Measurements from ENCODE around the gene ZBTB24. TPM values are rescaled to one million over a fixed set of nuclear protein-coding genes. Genes with fewer than 3 reads are reported as not detected.
A peak's percentile ranks its signal among the peaks of the same experiment; 100 is the strongest.

ZBTB24 gene
- total and polyA plus RNA-seq, 2 experiments from 2014 or later, result 3.8 to 6.9 TPM

- TF ChIP-seq EZH2 (IDR thresholded peaks at IDR 0.05; ENCODE audit: borderline replicate concordance) (no peak), CTCF (IDR thresholded peaks at IDR 0.05; ENCODE audit: poor library complexity) (no peak), EZH2phosphoT487 (IDR thresholded peaks at IDR 0.05; ENCODE audit: low read depth, severe bottlenecking, unreplicated experiment) (no peak)
- H2AFZ ChIP-seq, result no peak overlapping the region
- H3K79me2 ChIP-seq, result peaks cover 6% of the 10 kb centered on the region
- H3K4me3 ChIP-seq, result no peak overlapping the region
- 93% methylated on average over 27 of the region's 27 CpGs for WGBS (ENCODE audit: low lambda C conversion rate, missing lambda C conversion rate)
- peak overlapping the region; percentile 93 for H3K4me2 ChIP-seq
- no peaks in the 10 kb centered on the region for H3K9me2 ChIP-seq (replicated peaks; ENCODE audit: insufficient read depth)
- no peaks in the 10 kb centered on the region for H4K20me1 ChIP-seq (ENCODE audit: insufficient read depth, poor library complexity, severe bottlenecking)
- no peaks in the 10 kb centered on the region for H3K36me3 ChIP-seq (replicated peaks; ENCODE audit: insufficient read depth, low read depth)
- no peaks in the 10 kb centered on the region for H3K27me3 ChIP-seq
- peak overlapping the region; percentile 87 for H3K27ac ChIP-seq
- H3K4me1 ChIP-seq (ENCODE audit: insufficient read depth), result peaks cover 6% of the 10 kb centered on the region
- no peak for DNase-seq (ENCODE audit: low spot score)
- H3K9me3 ChIP-seq (ENCODE audit: low read depth), result no peaks in the 10 kb centered on the region
Measured at GRCh38 chr6:109453594-109454495, 29.2 kb downstream of the ZBTB24 start.

DNA sequence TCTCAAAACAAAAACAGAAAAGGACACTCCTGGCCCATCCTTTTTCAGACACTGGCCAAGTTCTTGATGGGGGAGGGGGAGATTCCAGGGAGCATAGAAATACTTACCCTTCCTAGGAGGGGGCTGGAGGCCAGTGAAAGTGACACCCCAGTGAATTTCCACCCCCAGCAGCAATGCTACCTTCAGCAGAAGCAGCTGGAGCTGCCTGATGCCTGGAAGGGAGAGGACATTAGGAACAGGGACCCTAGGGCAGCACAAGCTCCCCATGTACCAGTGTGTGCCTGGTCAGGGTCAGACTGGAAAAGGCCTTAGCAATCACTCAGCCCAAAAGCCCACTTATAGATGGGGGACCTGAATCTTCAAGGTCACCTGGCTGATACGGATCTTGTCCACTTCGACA lies 29.9 kb downstream of the ZBTB24 start:
- Histone ChIP-seq H3K9me3 (ENCODE audit: low read depth) (no peaks in the 10 kb centered on the region), H2AFZ (no peak overlapping the region), H3K9me2 (replicated peaks; ENCODE audit: insufficient read depth) (no peaks in the 10 kb centered on the region), H3K27me3 (no peaks in the 10 kb centered on the region), H3K4me2 (no peak overlapping the region), H3K4me1 (ENCODE audit: insufficient read depth) (peaks cover 6% of the 10 kb centered on the region), H4K20me1 (ENCODE audit: insufficient read depth, poor library complexity, severe bottlenecking) (no peaks in the 10 kb centered on the region), H3K36me3 (replicated peaks; ENCODE audit: insufficient read depth, low read depth) (no peaks in the 10 kb centered on the region), H3K79me2 (peaks cover 6% of the 10 kb centered on the region), H3K4me3 (no peak overlapping the region), H3K27ac (no peak overlapping the region)
- no peak for TF ChIP-seq EZH2phosphoT487 (IDR thresholded peaks at IDR 0.05; ENCODE audit: low read depth, severe bottlenecking, unreplicated experiment)
- no peak for TF ChIP-seq EZH2 (IDR thresholded peaks at IDR 0.05; ENCODE audit: borderline replicate concordance)
- WGBS (ENCODE audit: low lambda C conversion rate, missing lambda C conversion rate), result 97% methylated on average over 2 of the region's 2 CpGs
- no peak for DNase-seq (ENCODE audit: low spot score)

DNA sequence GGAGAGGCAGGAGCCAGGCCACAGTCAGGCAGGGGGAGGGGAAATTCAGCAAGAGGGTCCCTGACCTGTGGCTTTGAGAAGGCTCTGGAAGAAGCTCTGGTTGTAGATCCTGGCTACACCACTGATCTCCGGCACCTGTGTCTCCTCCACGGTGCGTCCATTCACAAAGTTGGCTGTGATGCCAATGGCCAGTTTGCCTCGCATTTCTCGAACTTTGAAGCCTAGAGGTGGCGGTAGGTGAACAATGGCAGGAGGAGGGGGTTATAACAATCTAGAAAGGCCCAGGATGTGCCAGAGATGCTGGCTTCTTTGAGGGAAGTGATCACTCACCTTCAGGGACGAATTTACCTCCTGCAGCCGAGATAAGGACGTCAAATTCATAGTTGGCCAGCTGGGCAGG lies 30.8 kb downstream of the ZBTB24 start:
- TF ChIP-seq CTCF (IDR thresholded peaks at IDR 0.05; ENCODE audit: poor library complexity) (no peak), EZH2 (IDR thresholded peaks at IDR 0.05; ENCODE audit: borderline replicate concordance) (no peak), EZH2phosphoT487 (IDR thresholded peaks at IDR 0.05; ENCODE audit: low read depth, severe bottlenecking, unreplicated experiment) (no peak)
- no peak overlapping the region for H2AFZ ChIP-seq
- H3K4me3 ChIP-seq, result no peak overlapping the region
- H3K9me3 ChIP-seq (ENCODE audit: low read depth), result no peaks in the 10 kb centered on the region
- WGBS (ENCODE audit: low lambda C conversion rate, missing lambda C conversion rate), result 93% methylated on average over 9 of the region's 9 CpGs
- no peaks in the 10 kb centered on the region for H3K9me2 ChIP-seq (replicated peaks; ENCODE audit: insufficient read depth)
- no peaks in the 10 kb centered on the region for H4K20me1 ChIP-seq (ENCODE audit: insufficient read depth, poor library complexity, severe bottlenecking)
- no peaks in the 10 kb centered on the region for H3K36me3 ChIP-seq (replicated peaks; ENCODE audit: insufficient read depth, low read depth)
- no peak for DNase-seq (ENCODE audit: low spot score)
- peaks cover 6% of the 10 kb centered on the region for H3K79me2 ChIP-seq
- no peak overlapping the region for H3K27ac ChIP-seq
- no peak overlapping the region for H3K4me2 ChIP-seq
- no peaks in the 10 kb centered on the region for H3K27me3 ChIP-seq
- peaks cover 6% of the 10 kb centered on the region for H3K4me1 ChIP-seq (ENCODE audit: insufficient read depth)

- H3K9me2 ChIP-seq (replicated peaks; ENCODE audit: insufficient read depth), result no peaks in the 10 kb centered on the region
- H3K4me2 ChIP-seq, result no peak overlapping the region
- H3K9me3 ChIP-seq (ENCODE audit: low read depth), result no peaks in the 10 kb centered on the region
- H3K79me2 ChIP-seq, result peaks cover 6% of the 10 kb centered on the region
- H3K4me3 ChIP-seq, result no peak overlapping the region
- H3K27ac ChIP-seq, result no peak overlapping the region
- H3K4me1 ChIP-seq (ENCODE audit: insufficient read depth), result peaks cover 6% of the 10 kb centered on the region
- no peaks in the 10 kb centered on the region for H3K27me3 ChIP-seq
- TF ChIP-seq EZH2 (IDR thresholded peaks at IDR 0.05; ENCODE audit: borderline replicate concordance) (no peak), CTCF (IDR thresholded peaks at IDR 0.05; ENCODE audit: poor library complexity) (no peak), EZH2phosphoT487 (IDR thresholded peaks at IDR 0.05; ENCODE audit: low read depth, severe bottlenecking, unreplicated experiment) (no peak)
- H4K20me1 ChIP-seq (ENCODE audit: insufficient read depth, poor library complexity, severe bottlenecking), result no peaks in the 10 kb centered on the region
- 97% methylated on average over 7 of the region's 7 CpGs for WGBS (ENCODE audit: low lambda C conversion rate, missing lambda C conversion rate)
- DNase-seq (ENCODE audit: low spot score), result no peak
- no peaks in the 10 kb centered on the region for H3K36me3 ChIP-seq (replicated peaks; ENCODE audit: insufficient read depth, low read depth)
- H2AFZ ChIP-seq, result no peak overlapping the region
Measured at GRCh38 chr6:109451376-109451775, 31.6 kb downstream of the ZBTB24 start.

Measured in hepatocyte (in vitro differentiated cells).